HFFc6 (cell line): ENCODE results near the gene KLK15. TPM values are rescaled to one million over a fixed set of nuclear protein-coding genes. Genes with fewer than 3 reads are reported as not detected.

Source experiments
- DNase-seq: peaks from one replicate; pipeline ENCODE4 v3.0.0-alpha.2; 2018
- H3K27ac Mint-ChIP-seq: 2 replicates; pipeline ENCODE4 v1.8.0; 2020; ENCODE audit warnings: mild to moderate bottlenecking, mixed read lengths
- H3K27me3 Mint-ChIP-seq: 2 replicates; pipeline ENCODE4 v1.8.0; 2021; ENCODE audit warnings: mild to moderate bottlenecking, moderate library complexity, mixed read lengths; ENCODE audit not compliant: insufficient read depth
- H3K36me3 Mint-ChIP-seq: 2 replicates; pipeline ENCODE4 v1.8.0; 2021; ENCODE audit warnings: low read depth, mixed read lengths
- H3K4me1 Mint-ChIP-seq: 2 replicates; pipeline ENCODE4 v1.8.0; 2020; ENCODE audit warnings: low read depth, mixed read lengths
- H3K4me3 Mint-ChIP-seq: 2 replicates; pipeline ENCODE4 v1.8.0; 2020; ENCODE audit warnings: mild to moderate bottlenecking, moderate library complexity, mixed read lengths
- H3K9me3 Mint-ChIP-seq: 2 replicates; pipeline ENCODE4 v1.8.0; 2020; ENCODE audit warnings: mild to moderate bottlenecking, mixed read lengths
- CTCF ChIP-seq: fragments of 200-600 bp; sonication (generic); IDR thresholded peaks from 2 replicates; pipeline ENCODE4 v1.5.0; 2021; ENCODE audit warnings: antibody characterized with exemption, mild to moderate bottlenecking
- total RNA-seq, 6 experiments: library from RNA; stranded (reverse); fragmentation: NEBNext Ultra II Directional; extraction: Animal tissue kit (Norgen Biotek cat#: 25700); gene quantifications; 2 replicates in 1 of 6; 3 replicates in 5 of 6; pipeline ENCODE4 v1.2.3, GENCODE V29; 2021

KLK15 gene
- total RNA-seq, 6 experiments from 2014 or later = not detected

DNA sequence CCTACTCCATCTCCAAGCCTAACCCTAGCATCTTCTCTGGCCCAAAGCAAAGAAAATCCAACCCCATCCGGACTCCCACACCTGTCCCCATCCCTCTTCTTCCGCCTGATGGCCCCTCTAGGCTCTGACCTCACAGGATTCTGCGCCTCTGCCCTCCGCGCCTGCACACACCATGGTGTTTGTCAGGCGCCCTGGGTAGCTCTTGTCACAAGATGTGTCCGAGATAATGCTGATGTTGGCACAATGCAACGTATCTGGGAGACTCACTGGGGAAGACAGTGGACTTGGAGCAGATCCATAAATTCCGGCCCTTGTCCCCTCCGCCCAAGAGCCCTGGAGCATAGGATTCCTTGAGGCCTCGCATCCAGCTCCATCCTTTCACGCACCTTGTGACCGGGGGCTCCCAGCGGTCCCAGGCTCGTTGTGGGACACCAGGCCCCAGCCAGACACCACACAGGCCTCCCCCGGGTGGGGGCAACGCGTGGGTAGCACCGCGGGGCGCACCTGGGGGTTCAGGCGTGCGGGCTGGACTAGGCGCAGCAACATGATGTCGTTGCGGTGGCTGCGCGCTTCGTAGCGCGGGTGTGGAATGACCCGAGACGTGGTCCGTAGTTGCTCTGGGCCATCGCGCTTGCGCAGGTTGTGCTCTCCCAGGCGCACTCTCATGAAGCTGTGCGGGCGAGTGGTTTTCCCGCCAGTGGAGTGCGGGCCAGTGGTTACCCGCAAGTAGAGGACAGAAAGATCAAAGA is 6.7 kb downstream of the KLK15 start:
- Mint-ChIP-seq H3K36me3 (no peaks in the 10 kb centered on the region), H3K27me3 (peaks cover 31% of the 10 kb centered on the region), H3K9me3 (no peaks in the 10 kb centered on the region; the same call in 1 of the 2 replicates), H3K4me3 (no peak overlapping the region), H3K4me1 (no peaks in the 10 kb centered on the region), H3K27ac (no peak overlapping the region)
- TF ChIP-seq CTCF = no peak
- DNase-seq = no peak

DNA sequence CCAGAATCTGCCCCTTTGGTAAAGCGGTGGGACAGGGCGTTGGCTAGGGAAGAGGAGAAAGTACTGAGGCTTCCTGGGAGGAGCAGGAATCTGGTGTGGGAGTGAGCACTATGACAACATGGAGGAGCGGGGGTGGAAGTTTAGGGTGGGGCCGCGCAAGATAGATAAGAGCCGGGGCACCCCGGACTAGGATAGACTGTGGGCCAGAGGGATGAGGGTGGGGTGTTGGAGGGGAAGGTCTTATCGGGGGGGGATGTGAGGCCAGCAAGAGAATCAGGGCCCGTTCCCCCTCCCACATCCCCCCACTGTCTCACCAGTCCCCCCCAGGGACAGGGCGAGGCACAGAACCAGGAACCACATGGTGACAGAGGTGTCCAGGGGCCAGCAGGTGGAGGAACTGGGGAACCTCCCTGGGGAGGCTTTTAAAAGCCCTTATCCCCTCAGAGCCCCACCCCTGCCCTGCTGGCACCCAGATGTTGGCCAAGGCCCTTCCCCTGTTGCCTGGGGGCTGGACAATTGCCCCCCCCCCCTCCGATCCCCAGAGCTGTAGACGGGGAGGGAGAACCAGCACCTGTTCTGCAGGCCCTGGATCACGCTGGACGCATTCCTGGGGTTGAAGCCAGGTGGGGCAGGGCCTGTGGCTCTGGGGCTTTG is 9.9 kb downstream of the KLK15 start, which contains the start of gene KLK1:
Gene KLK1 (minus strand): TSS at position 399 of the 654 bp plus-strand sequence. CDS start 39 bp downstream, at position 360.
- H3K27ac Mint-ChIP-seq = no peak within 1 kb of the TSS
- no peak for TF ChIP-seq CTCF
- H3K36me3 Mint-ChIP-seq = no peaks in the 10 kb centered on the region
- H3K4me3 Mint-ChIP-seq = no peak within 1 kb of the TSS
- DNase-seq = no peak
- H3K9me3 Mint-ChIP-seq = no peaks in the 10 kb centered on the region; the same call in 1 of the 2 replicates
- peaks cover 46% of the 10 kb centered on the region for H3K27me3 Mint-ChIP-seq
- H3K4me1 Mint-ChIP-seq = peaks cover 7% of the 10 kb centered on the region

DNA sequence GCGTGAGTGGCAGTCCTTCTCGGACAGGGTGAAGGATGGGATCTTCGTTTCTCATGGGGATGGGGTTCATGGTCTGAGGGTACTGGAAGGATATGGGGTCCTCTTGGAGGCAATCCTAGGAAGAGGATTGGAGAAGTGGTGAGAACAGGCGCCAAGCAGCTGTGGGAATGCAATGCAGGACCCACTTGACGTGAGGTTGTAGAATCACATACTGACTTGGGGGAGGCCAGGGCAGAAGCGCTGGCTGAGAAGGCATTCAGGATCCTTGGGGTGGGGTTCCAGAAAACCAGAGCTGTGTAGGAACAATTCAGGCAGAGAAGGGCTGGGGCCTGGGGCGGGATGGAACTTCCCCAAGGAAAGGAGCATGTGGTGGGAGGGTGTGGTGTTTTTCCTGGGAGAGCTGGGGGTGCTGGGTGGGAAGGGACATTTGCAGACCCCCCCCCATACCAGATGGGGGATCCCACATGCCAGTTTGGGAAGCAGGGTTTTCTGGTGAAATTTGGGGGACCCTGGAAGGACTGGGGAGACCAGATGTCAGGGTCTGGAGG is 10.6 kb downstream of the KLK15 start:
- no peaks in the 10 kb centered on the region; the same call in 1 of the 2 replicates for H3K9me3 Mint-ChIP-seq
- DNase-seq = no peak
- H3K36me3 Mint-ChIP-seq = no peaks in the 10 kb centered on the region
- TF ChIP-seq CTCF = no peak
- H3K27me3 Mint-ChIP-seq = peaks cover 45% of the 10 kb centered on the region
- H3K4me3 Mint-ChIP-seq = no peak overlapping the region
- no peak overlapping the region for H3K27ac Mint-ChIP-seq
- H3K4me1 Mint-ChIP-seq = peaks cover 7% of the 10 kb centered on the region

DNA sequence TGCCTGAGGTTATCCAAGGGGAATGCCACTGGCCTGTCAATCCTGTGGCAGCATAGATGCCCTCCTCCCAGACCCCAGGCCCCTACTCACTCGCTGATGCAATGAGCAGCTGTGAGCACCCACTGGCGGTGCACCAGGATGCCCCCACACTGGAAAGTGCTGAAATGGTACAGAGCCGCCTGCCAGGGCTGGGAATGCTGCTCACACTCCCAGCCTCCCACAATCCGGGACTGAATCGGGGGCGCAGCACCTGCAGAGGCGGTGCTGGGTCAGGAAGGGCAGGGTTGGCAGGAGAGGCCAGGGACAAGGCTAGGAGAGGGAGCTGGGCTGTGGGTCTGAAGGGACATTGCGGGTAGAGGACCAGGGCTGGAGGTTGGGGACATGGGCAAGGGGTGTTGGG is 11.8 kb downstream of the KLK15 start:
- peaks cover 7% of the 10 kb centered on the region for H3K4me1 Mint-ChIP-seq
- H3K4me3 Mint-ChIP-seq = no peak overlapping the region
- H3K36me3 Mint-ChIP-seq = no peaks in the 10 kb centered on the region
- no peak for DNase-seq
- peaks cover 50% of the 10 kb centered on the region for H3K27me3 Mint-ChIP-seq
- no peak for TF ChIP-seq CTCF
- H3K9me3 Mint-ChIP-seq = no peaks in the 10 kb centered on the region
- H3K27ac Mint-ChIP-seq = no peak overlapping the region

GRCh38 chr19:50821248-50821612 is 12.1 kb downstream of the KLK15 start:
- Mint-ChIP-seq H3K9me3 (no peaks in the 10 kb centered on the region; the same call in 1 of the 2 replicates), H3K36me3 (no peaks in the 10 kb centered on the region), H3K27me3 (peaks cover 51% of the 10 kb centered on the region), H3K4me1 (peaks cover 7% of the 10 kb centered on the region), H3K4me3 (no peak overlapping the region), H3K27ac (no peak overlapping the region)
- DNase-seq = no peak
- TF ChIP-seq CTCF = no peak
